Activated naive CD8-positive, alpha-beta T cell (primary cell): ENCODE measurements around the gene ZDHHC7.

Experiments
- H3K27ac Mint-ChIP-seq: one replicate; pipeline ENCODE4 v1.8.0; 2021; ENCODE audit warnings: mixed read lengths
- H3K27me3 Mint-ChIP-seq: one replicate; pipeline ENCODE4 v1.8.0; 2021; ENCODE audit warnings: mixed read lengths
- H3K36me3 Mint-ChIP-seq: one replicate; pipeline ENCODE4 v1.8.0; 2021; ENCODE audit warnings: mixed read lengths
- H3K4me1 Mint-ChIP-seq: one replicate; pipeline ENCODE4 v1.8.0; 2021; ENCODE audit warnings: low read depth, mixed read lengths
- H3K4me3 Mint-ChIP-seq: one replicate; pipeline ENCODE4 v1.8.0; 2021; ENCODE audit warnings: mild to moderate bottlenecking, mixed read lengths
- H3K9me3 Mint-ChIP-seq: one replicate; pipeline ENCODE4 v1.8.0; 2021; ENCODE audit warnings: low read depth, mixed read lengths

Gene ZDHHC7

DNA sequence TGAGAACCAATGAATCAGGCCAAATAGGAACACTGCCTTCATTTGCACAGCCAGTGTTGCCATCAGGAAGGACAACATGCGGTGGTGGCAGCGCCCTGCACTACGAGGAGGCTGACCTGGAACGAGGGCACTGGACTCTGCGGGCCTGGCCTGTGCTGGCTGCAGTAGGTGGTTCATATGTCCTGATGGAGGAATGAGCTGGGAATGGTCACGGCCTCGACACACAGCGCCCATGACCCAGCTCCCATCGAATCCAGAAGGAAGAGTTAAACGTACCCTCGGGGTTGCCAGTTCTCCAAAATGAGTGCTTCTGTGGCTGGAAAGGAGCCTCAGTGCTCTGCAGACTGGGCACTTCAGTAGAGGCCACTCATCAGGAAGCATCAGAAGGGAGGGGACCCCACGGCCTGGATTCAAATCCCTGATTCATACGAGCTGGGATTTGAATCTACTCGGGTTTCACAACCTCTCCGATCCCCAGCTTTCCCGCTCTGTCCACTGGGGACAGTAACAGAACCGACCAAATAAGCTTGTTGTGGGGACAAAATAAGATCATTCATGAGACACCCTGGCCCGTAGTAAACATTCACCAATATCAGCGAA lies 85.5 kb downstream of the ZDHHC7 start:
- no peak overlapping the region for H3K27ac Mint-ChIP-seq
- H3K4me1 Mint-ChIP-seq = peaks cover 5% of the 10 kb centered on the region
- no peaks in the 10 kb centered on the region for H3K36me3 Mint-ChIP-seq
- H3K4me3 Mint-ChIP-seq = no peak overlapping the region
- H3K27me3 Mint-ChIP-seq = no peaks in the 10 kb centered on the region
- H3K9me3 Mint-ChIP-seq = no peaks in the 10 kb centered on the region

- H3K4me1 Mint-ChIP-seq = peaks cover 5% of the 10 kb centered on the region
- H3K27me3 Mint-ChIP-seq = no peaks in the 10 kb centered on the region
- H3K4me3 Mint-ChIP-seq = no peak overlapping the region
- H3K9me3 Mint-ChIP-seq = no peaks in the 10 kb centered on the region
- no peak overlapping the region for H3K27ac Mint-ChIP-seq
- no peaks in the 10 kb centered on the region for H3K36me3 Mint-ChIP-seq
Measured at GRCh38 chr16:84925092-84925772, 86.1 kb downstream of the ZDHHC7 start.

GRCh38 chr16:84924331-84925091 lies 86.8 kb downstream of the ZDHHC7 start:
- no peaks in the 10 kb centered on the region for H3K9me3 Mint-ChIP-seq
- H3K36me3 Mint-ChIP-seq = no peaks in the 10 kb centered on the region
- H3K4me1 Mint-ChIP-seq = peaks cover 2% of the 10 kb centered on the region
- no peak overlapping the region for H3K4me3 Mint-ChIP-seq
- peaks cover 2% of the 10 kb centered on the region for H3K27me3 Mint-ChIP-seq
- H3K27ac Mint-ChIP-seq = no peak overlapping the region
